PC-9 (cell line): ENCODE measurements around the gene DNAJB9. TPM values are rescaled to one million over a fixed set of nuclear protein-coding genes. Genes with fewer than 3 reads are reported as not detected.

Source experiments
- BruUV-seq: library from RNA; stranded (reverse); fragments of 400-500 nt; replicated peaks from 2 replicates; lab custom pipeline; 2021; lab: Mats Ljungman, UMichigan
- CTCF ChIA-PET: fragments of 300-600 bp; sonication (Branson Sonifier 250); formaldehyde crosslinking; loops from one replicate; lab custom pipeline; 2022; ENCODE audit warnings: antibody characterized with exemption; lab: Charles Lee
- POLR2A ChIA-PET: fragments of 300-600 bp; sonication (Branson Sonifier 250); formaldehyde crosslinking; loops from one replicate; lab custom pipeline; 2022; ENCODE audit warnings: antibody characterized with exemption; ENCODE audit not compliant: unreplicated experiment; lab: Charles Lee
- DNase-seq, 2 experiments: peaks; one replicate each; pipeline versions ENCODE4 v3.0.0 to v3.0.0-alpha.2; 2015 to 2022; ENCODE audit warnings: mixed read lengths in 1 of 2
- H2AFZ ChIP-seq: fragments of 200-600 bp; sonication (generic); 2 replicates; pipeline ENCODE4 v1.8.1; 2017; ENCODE audit warnings: antibody characterized with exemption
- H3F3A ChIP-seq: fragments of 200-600 bp; sonication (generic); 2 replicates; pipeline ENCODE4 v1.8.1; 2017; ENCODE audit warnings: antibody characterized with exemption, mild to moderate bottlenecking, low read depth; ENCODE audit not compliant: insufficient read depth
- H3K27ac ChIP-seq: fragments of 200-600 bp; sonication (generic); 2 replicates; pipeline ENCODE4 v1.6.1; 2016; ENCODE audit warnings: mixed run types
- H3K27me3 ChIP-seq: fragments of 200-600 bp; sonication (generic); 2 replicates; pipeline ENCODE4 v1.6.1; 2016; ENCODE audit warnings: low read depth, mixed run types; ENCODE audit not compliant: insufficient read depth
- H3K36me3 ChIP-seq: fragments of 200-600 bp; sonication (generic); 2 replicates; pipeline ENCODE4 v1.6.1; 2016; ENCODE audit warnings: low read depth, mixed run types
- H3K4me1 ChIP-seq: fragments of 200-600 bp; sonication (generic); replicated peaks from 2 replicates; pipeline ENCODE4 v1.6.1; 2016; ENCODE audit warnings: mixed run types; ENCODE audit not compliant: insufficient read depth
- H3K4me2 ChIP-seq: fragments of 200-600 bp; sonication (generic); 2 replicates; pipeline ENCODE4 v1.6.1; 2017; ENCODE audit warnings: mixed run types
- H3K4me3 ChIP-seq: fragments of 200-600 bp; sonication (generic); 2 replicates; pipeline ENCODE4 v1.6.1; 2016; ENCODE audit warnings: mixed run types
- H3K79me2 ChIP-seq: fragments of 200-600 bp; sonication (generic); 2 replicates; pipeline ENCODE4 v1.6.1; 2017; ENCODE audit warnings: low read depth, mixed run types
- H3K9me2 ChIP-seq: fragments of 200-600 bp; sonication (generic); 2 replicates; pipeline ENCODE4 v1.8.1; 2017; ENCODE audit warnings: mild to moderate bottlenecking; ENCODE audit not compliant: insufficient read depth
- H3K9me3 ChIP-seq: fragments of 200-600 bp; sonication (generic); 2 replicates; pipeline ENCODE4 v1.8.1; 2016; ENCODE audit warnings: low read depth; ENCODE audit not compliant: insufficient read depth
- H4K20me1 ChIP-seq: fragments of 200-600 bp; sonication (generic); 2 replicates; pipeline ENCODE4 v1.8.1; 2017; ENCODE audit not compliant: insufficient read depth
- CTCF ChIP-seq: fragments of 200-600 bp; sonication (generic); conservative IDR thresholded peaks from 2 replicates; pipeline ENCODE4 v1.6.1; 2017; ENCODE audit warnings: mixed run types, antibody characterized with exemption, mild to moderate bottlenecking, moderate library complexity
- EZH2 ChIP-seq: fragments of 200-600 bp; sonication (generic); IDR thresholded peaks from 2 replicates; pipeline ENCODE4 v1.8.0; 2017; ENCODE audit warnings: antibody characterized with exemption, low read depth
- intact Hi-C: fragments of 100-400 bp; cut with micrococcal nuclease; formaldehyde crosslinking; loops from one replicate; pipeline ENCODE4 v1.10.0; 2022; ENCODE audit not compliant: unreplicated experiment
- total RNA-seq: library from RNA; stranded (reverse); gene quantifications from 2 replicates; pipeline ENCODE4 v1.2.3, GENCODE V29; 2021

Gene DNAJB9
- total RNA-seq, 1 experiment from 2014 or later = 13.3 TPM

GRCh38 chr7:108557617-108558016 is 12.1 kb upstream of the DNAJB9 start:
- POLR2A ChIA-PET = no interaction called here
- BruUV-seq = no TSS peak
- TF ChIP-seq EZH2 (no peak), CTCF (no peak)
- H3K79me2 ChIP-seq = no peaks in the 10 kb centered on the region
- peaks cover 9% of the 10 kb centered on the region; the same call in 1 of the 2 replicates for H3K9me3 ChIP-seq
- H3K27me3 ChIP-seq = no peaks in the 10 kb centered on the region
- no peaks in the 10 kb centered on the region for H3K9me2 ChIP-seq
- intact Hi-C loops = no loop called here
- H3K36me3 ChIP-seq = no peaks in the 10 kb centered on the region; the same call in 1 of the 2 replicates
- CTCF ChIA-PET = no interaction called here
- no peaks in the 10 kb centered on the region for H4K20me1 ChIP-seq
- H3K27ac ChIP-seq = no peak overlapping the region
- H2AFZ ChIP-seq = no peak overlapping the region
- no peaks in the 10 kb centered on the region for H3F3A ChIP-seq
- H3K4me1 ChIP-seq = no peaks in the 10 kb centered on the region
- no peak for DNase-seq
- H3K4me3 ChIP-seq = no peak overlapping the region
- H3K4me2 ChIP-seq = no peak overlapping the region

GRCh38 chr7:108559253-108559652 is 10.4 kb upstream of the DNAJB9 start:
- DNase-seq = no peak
- Histone ChIP-seq H3K9me2 (no peaks in the 10 kb centered on the region), H3F3A (no peaks in the 10 kb centered on the region), H2AFZ (no peak overlapping the region), H3K79me2 (no peaks in the 10 kb centered on the region; the same call in 1 of the 2 replicates), H3K4me3 (no peak overlapping the region), H3K9me3 (peaks cover 9% of the 10 kb centered on the region; the same call in 1 of the 2 replicates), H3K27me3 (no peaks in the 10 kb centered on the region), H3K27ac (no peak overlapping the region), H3K4me2 (no peak overlapping the region), H3K36me3 (peaks cover 4% of the 10 kb centered on the region; the same call in 1 of the 2 replicates), H4K20me1 (no peaks in the 10 kb centered on the region), H3K4me1 (no peaks in the 10 kb centered on the region)
- no peak for TF ChIP-seq CTCF
- TF ChIP-seq EZH2 = no peak
- intact Hi-C loops = no loop called here
- CTCF ChIA-PET = no interaction called here
- no TSS peak for BruUV-seq
- POLR2A ChIA-PET = no interaction called here

GRCh38 chr7:108561047-108561619 is 8.5 kb upstream of the DNAJB9 start:
- intact Hi-C loops = no loop called here
- Histone ChIP-seq H3K79me2 (peaks cover 6% of the 10 kb centered on the region), H3K36me3 (peaks cover 22% of the 10 kb centered on the region; the same call in 1 of the 2 replicates), H4K20me1 (no peaks in the 10 kb centered on the region), H3K4me1 (no peaks in the 10 kb centered on the region), H2AFZ (no peak overlapping the region), H3K27ac (no peak overlapping the region), H3K27me3 (no peaks in the 10 kb centered on the region), H3F3A (0 out of 2 replicates have a peak, but pooled peaks cover 4% of the 10 kb centered on the region), H3K9me2 (no peaks in the 10 kb centered on the region), H3K4me2 (no peak overlapping the region), H3K4me3 (no peak overlapping the region), H3K9me3 (peaks cover 9% of the 10 kb centered on the region; the same call in 1 of the 2 replicates)
- CTCF ChIA-PET = interaction anchor here (0.6 kb wide), 1 partner anchor 38 kb away, joined by 3 read pairs; no protein-coding TSS in a partner anchor
- POLR2A ChIA-PET = interaction anchor here (0.6 kb wide), 1 partner anchor 38 kb away, joined by 4 read pairs; no protein-coding TSS in a partner anchor
- no peak for DNase-seq
- TF ChIP-seq EZH2 = no peak
- TF ChIP-seq CTCF = no peak
- no TSS peak for BruUV-seq
